ENCODE measurements around the gene DBNL. TPM values are rescaled to one million over a fixed set of nuclear protein-coding genes. Genes with fewer than 3 reads are reported as not detected.
"Not testable (repeated sequence)": the region's sequence is repeated elsewhere in the genome, so short reads cannot be mapped to it uniquely, and the experiment has no call there.

Gene DBNL
- total RNA-seq (2021; ENCODE audit: unreplicated experiment) (111 TPM), Bru-seq, nascent RNA (percentile 86 among the genes with signal in this experiment), BruChase-seq, experiment 1, labeled RNA remaining after a 2-hour chase (percentile 90 among the genes with signal in this experiment), BruChase-seq, experiment 2, labeled RNA remaining after a 6-hour chase (percentile 87 among the genes with signal in this experiment)
- 215 TPM for polyA plus RNA-seq (2012; ENCODE audit: insufficient read length)
- long read RNA-seq, transcript DBNL-220 (13 exons, 2,117 nt) = minor isoform, 65 of 297 reads
- long read RNA-seq, transcript DBNL-210 (13 exons, 1,808 nt) = major isoform, 143 of 297 reads
- long read RNA-seq, partial matches to known transcripts = 20 of 297 reads
- long read RNA-seq, other reads (novel, unspliced or antisense) = 62 of 297 reads

DNA sequence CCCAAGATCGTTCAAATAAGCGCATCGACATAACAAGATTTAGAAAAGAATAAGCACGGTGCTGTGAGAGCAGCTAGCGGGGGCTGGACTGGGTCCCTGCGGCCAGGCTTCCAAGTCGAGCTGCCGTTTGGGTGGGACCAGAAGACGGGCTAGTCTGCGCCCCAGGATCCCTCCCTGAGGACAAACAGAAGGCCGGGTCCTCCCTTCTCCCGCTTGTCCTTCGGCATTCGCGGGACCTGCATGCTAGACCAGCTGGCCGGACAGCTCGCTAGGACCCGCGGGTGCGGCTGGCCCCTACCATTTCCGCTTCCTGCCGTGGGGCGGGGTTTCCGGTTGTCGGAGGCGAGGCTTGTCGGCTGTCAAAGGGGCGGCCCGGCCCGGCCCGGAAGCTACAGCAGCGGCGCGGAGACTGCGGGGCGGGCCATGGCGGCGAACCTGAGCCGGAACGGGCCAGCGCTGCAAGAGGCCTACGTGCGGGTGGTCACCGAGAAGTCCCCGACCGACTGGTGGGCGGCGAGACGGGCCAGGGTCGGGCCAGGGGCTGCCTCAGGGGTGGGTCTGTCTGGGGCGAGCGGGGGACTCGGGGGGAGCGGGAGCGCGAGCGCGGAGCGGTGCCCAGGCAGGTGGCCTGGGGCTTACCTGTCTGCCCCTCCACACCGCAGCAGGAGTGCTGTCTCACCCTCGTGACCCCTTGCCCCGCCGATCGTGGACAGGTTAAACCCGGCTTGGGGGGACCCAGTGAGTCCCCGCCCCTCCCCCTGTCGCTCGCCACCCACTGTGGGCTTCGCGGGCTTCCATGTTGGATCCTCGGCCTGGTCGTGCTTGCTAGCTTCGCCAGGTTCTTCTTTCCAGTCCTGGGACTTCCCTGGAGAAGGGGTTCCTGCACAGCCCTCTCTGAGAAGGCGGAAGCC, at the start of gene DBNL:
Gene DBNL (plus strand): TSS at position 388 of the 911 bp plus-strand sequence. CDS start 36 bp downstream, at position 424.
- ChIA-PET POLR2A (interaction anchor here (0.6 kb wide), 1 partner anchor 1168 kb away, joined by 3 read pairs; no protein-coding TSS in a partner anchor), CTCF (interaction anchor here (0.7 kb wide), 3 partner anchors 26 to 970 kb away, joined by 3 to 4 read pairs (median 3); no protein-coding TSS in a partner anchor)
- Histone ChIP-seq H3K27me3 (ENCODE audit: control insufficient read depth, insufficient read depth, low read length) (no peaks in the 10 kb centered on the region), H3K27ac (ENCODE audit: low read length) (peak within 1 kb of the TSS; percentile 92), H3K4me1 (ENCODE audit: control insufficient read depth, insufficient read depth, low read length) (peaks cover 6% of the 10 kb centered on the region; the same call in 1 of the 2 replicates), H3K36me3 (ENCODE audit: control insufficient read depth, insufficient read depth, low read length) (no peaks in the 10 kb centered on the region; the same call in 1 of the 2 replicates), H3K9me3 (ENCODE audit: control insufficient read depth, insufficient read depth, low read depth, low read length) (no peaks in the 10 kb centered on the region), H3K4me3 (ENCODE audit: low read depth in 2 of 2, low read length in 2 of 2) (peak within 1 kb of the TSS; percentile 89 to 99)
- intact Hi-C loops (cut with micrococcal nuclease; ENCODE audit: unreplicated experiment) (no loop called here), in situ Hi-C loops (cut with HindIII; ENCODE audit: low pct_unique_long_range_greater_than_20kb, low sequenced_read_pairs) (no loop called here)
- TF ChIP-seq, protein P1, sequence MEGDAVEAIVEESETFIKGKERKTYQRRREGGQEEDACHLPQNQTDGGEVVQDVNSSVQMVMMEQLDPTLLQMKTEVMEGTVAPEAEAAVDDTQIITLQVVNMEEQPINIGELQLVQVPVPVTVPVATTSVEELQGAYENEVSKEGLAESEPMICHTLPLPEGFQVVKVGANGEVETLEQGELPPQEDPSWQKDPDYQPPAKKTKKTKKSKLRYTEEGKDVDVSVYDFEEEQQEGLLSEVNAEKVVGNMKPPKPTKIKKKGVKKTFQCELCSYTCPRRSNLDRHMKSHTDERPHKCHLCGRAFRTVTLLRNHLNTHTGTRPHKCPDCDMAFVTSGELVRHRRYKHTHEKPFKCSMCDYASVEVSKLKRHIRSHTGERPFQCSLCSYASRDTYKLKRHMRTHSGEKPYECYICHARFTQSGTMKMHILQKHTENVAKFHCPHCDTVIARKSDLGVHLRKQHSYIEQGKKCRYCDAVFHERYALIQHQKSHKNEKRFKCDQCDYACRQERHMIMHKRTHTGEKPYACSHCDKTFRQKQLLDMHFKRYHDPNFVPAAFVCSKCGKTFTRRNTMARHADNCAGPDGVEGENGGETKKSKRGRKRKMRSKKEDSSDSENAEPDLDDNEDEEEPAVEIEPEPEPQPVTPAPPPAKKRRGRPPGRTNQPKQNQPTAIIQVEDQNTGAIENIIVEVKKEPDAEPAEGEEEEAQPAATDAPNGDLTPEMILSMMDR (IDR thresholded peaks at IDR 0.05) = no peak
- TF ChIP-seq TCF7L2 (IDR thresholded peaks at IDR 0.05; ENCODE audit: low read depth, low read length) (peak; percentile 90), POLR2AphosphoS5 (IDR thresholded peaks at IDR 0.05; ENCODE audit: low read depth, low read length) (peak; percentile 99), SIN3A (IDR thresholded peaks at IDR 0.05; ENCODE audit: borderline replicate concordance, insufficient read depth, low read depth, low read length) (peak; percentile 96; the same call in 1 of the 2 replicates)
- TF ChIP-seq, protein P2, sequence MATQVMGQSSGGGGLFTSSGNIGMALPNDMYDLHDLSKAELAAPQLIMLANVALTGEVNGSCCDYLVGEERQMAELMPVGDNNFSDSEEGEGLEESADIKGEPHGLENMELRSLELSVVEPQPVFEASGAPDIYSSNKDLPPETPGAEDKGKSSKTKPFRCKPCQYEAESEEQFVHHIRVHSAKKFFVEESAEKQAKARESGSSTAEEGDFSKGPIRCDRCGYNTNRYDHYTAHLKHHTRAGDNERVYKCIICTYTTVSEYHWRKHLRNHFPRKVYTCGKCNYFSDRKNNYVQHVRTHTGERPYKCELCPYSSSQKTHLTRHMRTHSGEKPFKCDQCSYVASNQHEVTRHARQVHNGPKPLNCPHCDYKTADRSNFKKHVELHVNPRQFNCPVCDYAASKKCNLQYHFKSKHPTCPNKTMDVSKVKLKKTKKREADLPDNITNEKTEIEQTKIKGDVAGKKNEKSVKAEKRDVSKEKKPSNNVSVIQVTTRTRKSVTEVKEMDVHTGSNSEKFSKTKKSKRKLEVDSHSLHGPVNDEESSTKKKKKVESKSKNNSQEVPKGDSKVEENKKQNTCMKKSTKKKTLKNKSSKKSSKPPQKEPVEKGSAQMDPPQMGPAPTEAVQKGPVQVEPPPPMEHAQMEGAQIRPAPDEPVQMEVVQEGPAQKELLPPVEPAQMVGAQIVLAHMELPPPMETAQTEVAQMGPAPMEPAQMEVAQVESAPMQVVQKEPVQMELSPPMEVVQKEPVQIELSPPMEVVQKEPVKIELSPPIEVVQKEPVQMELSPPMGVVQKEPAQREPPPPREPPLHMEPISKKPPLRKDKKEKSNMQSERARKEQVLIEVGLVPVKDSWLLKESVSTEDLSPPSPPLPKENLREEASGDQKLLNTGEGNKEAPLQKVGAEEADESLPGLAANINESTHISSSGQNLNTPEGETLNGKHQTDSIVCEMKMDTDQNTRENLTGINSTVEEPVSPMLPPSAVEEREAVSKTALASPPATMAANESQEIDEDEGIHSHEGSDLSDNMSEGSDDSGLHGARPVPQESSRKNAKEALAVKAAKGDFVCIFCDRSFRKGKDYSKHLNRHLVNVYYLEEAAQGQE (IDR thresholded peaks at IDR 0.05; ENCODE audit: insufficient read depth in 1 of 2, low read depth in 2 of 2, low read length in 1 of 2) = no peak
- no TSS peak for BruUV-seq (replicated peaks)
- ATAC-seq = peak; percentile 97
- peak; percentile 64 for DNase-seq (ENCODE audit: low read depth, low spot score)

DNA sequence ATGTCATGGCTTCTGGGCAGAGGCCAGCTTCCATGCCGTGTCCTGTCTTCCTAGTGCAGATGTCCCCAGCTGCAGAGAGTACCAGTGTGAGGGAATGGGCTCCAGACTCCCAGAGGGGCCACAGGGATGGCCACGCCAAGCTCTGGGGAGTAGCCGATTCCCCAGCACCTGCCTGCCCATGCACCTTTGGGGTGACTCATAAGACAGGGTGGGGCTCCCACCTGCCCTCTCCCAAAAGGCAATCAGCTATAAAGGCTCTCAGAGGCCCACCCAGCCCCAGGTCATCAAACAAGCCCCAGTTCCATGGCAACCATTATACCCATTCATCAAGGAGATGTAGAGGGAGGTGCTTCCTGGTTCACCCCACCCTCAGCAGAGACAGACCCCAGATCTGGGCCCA, 47.0 kb upstream of the DBNL start, which contains the start of gene SPDYE1:
Gene SPDYE1 (plus strand): TSS at position 366 of the 400 bp plus-strand sequence. CDS start 2,053 bp downstream, outside the sequence.
- intact Hi-C loops (cut with micrococcal nuclease; ENCODE audit: unreplicated experiment); in situ Hi-C loops (cut with HindIII; ENCODE audit: low pct_unique_long_range_greater_than_20kb, low sequenced_read_pairs); H3K4me1 ChIP-seq (ENCODE audit: control insufficient read depth, insufficient read depth, low read length); H3K4me3 ChIP-seq (ENCODE audit: low read depth in 2 of 2, low read length in 2 of 2); H3K36me3 ChIP-seq (ENCODE audit: control insufficient read depth, insufficient read depth, low read length); ATAC-seq; H3K27me3 ChIP-seq (ENCODE audit: control insufficient read depth, insufficient read depth, low read length); H3K27ac ChIP-seq (ENCODE audit: low read length); DNase-seq (ENCODE audit: low read depth, low spot score); H3K9me3 ChIP-seq (ENCODE audit: control insufficient read depth, insufficient read depth, low read depth, low read length); CTCF ChIA-PET; POLR2A ChIA-PET; BruUV-seq (replicated peaks): not testable (repeated sequence)

DNA sequence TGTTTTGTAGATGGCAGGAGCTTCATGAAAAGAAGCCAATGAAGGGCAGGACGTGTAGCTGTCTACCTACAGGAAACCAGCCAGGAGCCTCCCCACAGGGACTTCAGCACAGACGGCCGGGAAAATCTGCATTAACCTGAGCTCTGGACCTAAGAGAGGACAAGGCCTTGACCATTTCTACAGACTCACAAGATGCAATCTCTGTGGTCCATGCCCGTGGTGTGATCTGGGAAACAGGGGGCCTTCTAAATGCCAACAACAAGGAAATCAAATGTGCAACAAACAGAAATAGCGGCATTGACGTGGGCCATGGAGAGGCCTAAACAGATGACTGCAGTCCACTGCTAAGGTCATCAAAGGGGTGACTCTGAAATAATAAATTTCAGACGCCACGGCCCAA, 32.4 kb upstream of the DBNL start:
- H3K9me3 ChIP-seq (ENCODE audit: control insufficient read depth, insufficient read depth, low read depth, low read length); H3K27ac ChIP-seq (ENCODE audit: low read length); DNase-seq (ENCODE audit: low read depth, low spot score); H3K4me3 ChIP-seq (ENCODE audit: low read depth in 2 of 2, low read length in 2 of 2); POLR2A ChIA-PET; CTCF ChIA-PET; in situ Hi-C loops (cut with HindIII; ENCODE audit: low pct_unique_long_range_greater_than_20kb, low sequenced_read_pairs); H3K4me1 ChIP-seq (ENCODE audit: control insufficient read depth, insufficient read depth, low read length); intact Hi-C loops (cut with micrococcal nuclease; ENCODE audit: unreplicated experiment); ATAC-seq; BruUV-seq (replicated peaks); H3K36me3 ChIP-seq (ENCODE audit: control insufficient read depth, insufficient read depth, low read length); H3K27me3 ChIP-seq (ENCODE audit: control insufficient read depth, insufficient read depth, low read length): not testable (repeated sequence)

DNA sequence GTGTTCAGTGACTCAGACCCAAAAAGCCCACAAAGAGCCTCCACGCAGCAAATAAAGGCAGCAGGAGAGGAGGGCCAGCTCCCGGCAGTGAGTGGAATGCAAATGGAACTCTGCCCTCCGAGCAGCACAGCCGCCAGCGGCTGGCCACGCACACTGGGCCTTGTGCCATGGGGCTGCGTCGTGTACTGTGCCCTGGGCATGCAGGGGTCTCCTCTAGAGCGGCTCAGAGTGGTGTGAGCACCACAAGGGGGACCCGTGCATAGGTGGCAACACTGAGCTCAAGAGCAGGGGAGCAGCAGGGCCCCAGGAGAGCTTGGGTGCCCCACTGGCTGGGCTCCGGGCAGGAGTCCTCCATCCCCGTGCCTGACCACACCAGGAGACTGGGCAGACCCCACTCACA, 29.4 kb upstream of the DBNL start:
- H3K4me1 ChIP-seq (ENCODE audit: control insufficient read depth, insufficient read depth, low read length); H3K9me3 ChIP-seq (ENCODE audit: control insufficient read depth, insufficient read depth, low read depth, low read length); H3K36me3 ChIP-seq (ENCODE audit: control insufficient read depth, insufficient read depth, low read length); intact Hi-C loops (cut with micrococcal nuclease; ENCODE audit: unreplicated experiment); H3K27me3 ChIP-seq (ENCODE audit: control insufficient read depth, insufficient read depth, low read length); H3K4me3 ChIP-seq (ENCODE audit: low read depth in 2 of 2, low read length in 2 of 2); BruUV-seq (replicated peaks); POLR2A ChIA-PET; in situ Hi-C loops (cut with HindIII; ENCODE audit: low pct_unique_long_range_greater_than_20kb, low sequenced_read_pairs); ATAC-seq; H3K27ac ChIP-seq (ENCODE audit: low read length); DNase-seq (ENCODE audit: low read depth, low spot score); CTCF ChIA-PET: not testable (repeated sequence)
